ENCODE results near the gene DHX30.

Gene DHX30

DNA sequence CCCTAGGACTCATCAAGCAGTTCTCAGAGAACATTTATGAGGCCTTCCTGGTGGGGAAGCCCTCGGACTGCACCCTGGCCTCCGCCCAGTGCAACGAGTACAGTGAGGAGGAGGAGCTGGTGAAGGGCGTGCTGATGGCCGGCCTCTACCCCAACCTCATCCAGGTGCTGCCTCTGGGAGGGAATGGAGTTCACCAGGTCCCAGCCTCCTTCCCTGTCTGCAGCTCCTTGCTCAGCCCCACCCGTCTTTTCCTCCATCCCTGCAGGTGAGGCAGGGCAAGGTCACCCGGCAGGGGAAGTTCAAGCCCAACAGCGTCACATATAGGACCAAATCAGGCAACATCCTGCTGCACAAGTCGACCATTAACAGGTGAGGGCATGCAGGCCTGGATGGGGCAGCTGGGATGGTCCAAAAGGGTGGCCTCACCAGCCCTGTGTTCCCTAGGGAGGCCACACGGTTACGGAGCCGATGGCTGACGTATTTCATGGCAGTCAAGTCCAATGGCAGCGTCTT lies 46.3 kb downstream of the DHX30 start:
- Histone ChIP-seq H3K9ac (ENCODE audit: low read depth, low read length) (no peak overlapping the region), H3K36me3 (ENCODE audit: control insufficient read depth, insufficient read depth, low read length) (peaks cover 82% of the 10 kb centered on the region)

DNA sequence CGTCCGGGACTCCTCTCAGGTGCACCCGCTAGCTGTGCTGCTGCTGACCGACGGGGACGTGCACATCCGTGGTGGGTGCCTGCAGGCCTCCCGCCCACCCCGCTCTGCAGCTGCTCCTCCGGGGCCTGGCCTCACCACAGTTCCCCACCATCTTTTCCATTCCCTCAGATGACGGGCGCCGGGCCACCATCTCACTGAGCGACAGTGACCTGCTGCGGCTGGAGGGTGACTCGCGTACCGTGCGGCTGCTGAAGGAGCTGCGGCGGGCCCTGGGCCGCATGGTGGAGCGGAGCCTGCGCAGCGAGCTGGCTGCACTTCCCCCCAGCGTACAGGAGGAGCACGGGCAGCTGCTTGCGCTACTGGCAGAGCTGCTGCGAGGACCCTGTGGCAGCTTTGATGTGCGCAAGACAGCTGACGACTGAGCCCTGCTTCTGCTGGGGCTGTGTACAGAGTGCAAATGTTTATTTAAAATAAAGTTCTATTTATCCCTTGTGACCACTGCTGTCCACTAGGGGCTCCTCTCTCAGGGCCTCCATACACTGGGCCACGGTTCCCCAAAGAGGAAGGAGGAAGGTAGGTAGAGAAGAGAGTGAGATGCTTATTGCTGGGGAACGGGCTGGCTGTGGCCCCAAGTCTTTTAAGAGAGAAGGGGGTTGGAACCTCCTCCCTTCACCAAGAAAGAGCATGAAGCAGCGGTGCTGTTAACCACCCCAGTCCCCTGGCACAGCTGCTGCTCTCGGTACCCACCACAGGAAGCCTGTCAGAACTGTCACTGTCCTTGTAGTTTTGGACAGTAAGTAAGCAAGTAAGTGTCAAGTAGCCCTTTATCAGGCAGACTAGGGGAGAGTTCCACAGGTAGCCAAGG lies 47.0 kb downstream of the DHX30 start:
- Histone ChIP-seq H3K4me3 (ENCODE audit: low read depth, low read length) (no peak overlapping the region), H3K9ac (ENCODE audit: low read depth, low read length) (no peak overlapping the region), H3K9me3 (ENCODE audit: control insufficient read depth, insufficient read depth, low read length) (no peaks in the 10 kb centered on the region), H3K4me1 (ENCODE audit: control insufficient read depth, insufficient read depth, low read length) (no peaks in the 10 kb centered on the region), H3K27me3 (ENCODE audit: control insufficient read depth, insufficient read depth, low read length) (no peaks in the 10 kb centered on the region), H3K36me3 (ENCODE audit: control insufficient read depth, insufficient read depth, low read length) (peaks cover 86% of the 10 kb centered on the region)

More for the DNA sequence above, 46.3 kb downstream of the DHX30 start:
- Histone ChIP-seq H3K4me1 (ENCODE audit: control insufficient read depth, insufficient read depth, low read length) (no peaks in the 10 kb centered on the region), H3K4me3 (ENCODE audit: low read depth, low read length) (no peak overlapping the region), H3K27me3 (ENCODE audit: control insufficient read depth, insufficient read depth, low read length) (no peaks in the 10 kb centered on the region), H3K9me3 (ENCODE audit: control insufficient read depth, insufficient read depth, low read length) (no peaks in the 10 kb centered on the region)

DNA sequence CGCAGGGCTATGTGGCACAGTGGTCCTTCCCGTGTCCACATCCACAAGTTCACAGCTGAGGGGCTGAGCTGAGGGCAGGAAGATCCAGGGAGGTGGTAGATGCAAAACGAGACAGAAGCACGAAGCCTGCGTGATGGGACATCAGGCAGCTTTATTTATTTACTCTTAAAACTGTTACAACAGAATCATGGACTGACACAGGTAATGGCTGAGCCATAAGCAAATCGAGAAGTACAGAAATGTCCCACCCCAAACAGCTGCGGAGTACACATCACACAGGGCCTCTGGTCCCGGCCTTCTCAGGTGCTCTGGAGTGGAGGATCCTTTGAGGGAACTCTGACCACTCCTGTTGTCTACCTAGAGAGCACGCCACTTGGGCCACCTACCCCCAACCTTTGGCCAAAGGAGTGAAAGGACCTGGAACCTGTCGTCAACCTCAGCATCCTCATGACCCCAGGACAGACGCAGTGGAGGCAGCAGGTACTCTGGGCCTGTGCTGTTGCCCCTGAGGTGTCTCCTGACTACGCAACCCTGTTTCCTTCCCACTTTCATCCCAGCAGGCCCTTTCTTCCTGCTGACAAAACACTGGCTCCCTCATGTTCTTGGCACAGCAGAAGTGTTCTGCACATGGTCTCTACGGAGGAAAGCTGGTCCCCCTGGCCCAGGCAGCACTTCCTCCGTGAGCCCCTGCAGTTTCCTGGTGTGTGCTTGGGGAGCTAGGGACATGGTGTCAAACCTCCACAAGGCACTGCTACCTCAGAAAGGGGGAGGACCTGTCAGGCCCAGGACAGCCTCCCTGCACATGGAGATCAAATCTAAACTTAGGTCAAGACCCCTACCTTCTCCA lies 47.8 kb downstream of the DHX30 start:
- H3K4me1 ChIP-seq (ENCODE audit: control insufficient read depth, insufficient read depth, low read length), result no peaks in the 10 kb centered on the region
- H3K27me3 ChIP-seq (ENCODE audit: control insufficient read depth, insufficient read depth, low read length), result no peaks in the 10 kb centered on the region
- H3K4me3 ChIP-seq (ENCODE audit: low read depth, low read length), result no peak overlapping the region
- no peaks in the 10 kb centered on the region for H3K9me3 ChIP-seq (ENCODE audit: control insufficient read depth, insufficient read depth, low read length)
- H3K9ac ChIP-seq (ENCODE audit: low read depth, low read length), result no peak overlapping the region
- H3K36me3 ChIP-seq (ENCODE audit: control insufficient read depth, insufficient read depth, low read length), result peaks cover 89% of the 10 kb centered on the region

DNA sequence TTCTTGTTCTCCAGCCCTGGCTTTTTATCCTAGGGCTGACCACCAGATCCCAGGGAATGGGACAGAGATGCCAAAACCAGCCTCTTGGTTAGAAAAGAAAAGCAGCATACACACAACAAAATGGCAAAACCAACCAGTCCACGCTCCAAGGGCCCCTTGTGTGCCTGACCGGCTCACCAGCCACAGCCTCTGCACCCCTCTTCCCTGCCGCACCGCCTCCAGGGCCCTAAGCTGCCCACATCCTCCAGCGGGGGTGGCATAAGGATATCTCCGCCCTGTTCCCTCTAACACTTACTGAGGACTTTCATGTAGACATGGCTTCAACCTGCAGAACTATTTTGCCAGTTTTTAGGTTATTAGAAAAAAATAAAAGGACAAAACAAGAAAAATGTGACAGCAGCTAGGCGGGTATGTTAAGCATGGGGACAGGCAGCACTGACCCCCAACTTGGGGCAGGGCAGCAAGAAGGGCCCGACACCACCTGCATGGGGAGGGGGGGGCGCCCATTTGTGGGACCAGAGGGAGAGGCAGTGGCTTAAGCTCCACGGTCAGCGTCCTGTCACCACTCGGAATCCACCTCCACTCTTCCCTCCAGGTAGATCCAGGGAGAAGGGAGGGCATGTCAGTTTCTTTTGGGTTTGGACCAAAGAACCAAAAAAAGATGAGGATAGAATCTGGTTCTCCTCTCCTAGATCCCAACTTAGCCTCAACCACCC lies 49.1 kb downstream of the DHX30 start:
- Histone ChIP-seq H3K4me1 (ENCODE audit: control insufficient read depth, insufficient read depth, low read length) (no peaks in the 10 kb centered on the region), H3K9ac (ENCODE audit: low read depth, low read length) (no peak overlapping the region), H3K4me3 (ENCODE audit: low read depth, low read length) (no peak overlapping the region), H3K9me3 (ENCODE audit: control insufficient read depth, insufficient read depth, low read length) (no peaks in the 10 kb centered on the region), H3K27me3 (ENCODE audit: control insufficient read depth, insufficient read depth, low read length) (no peaks in the 10 kb centered on the region), H3K36me3 (ENCODE audit: control insufficient read depth, insufficient read depth, low read length) (peaks cover 88% of the 10 kb centered on the region)

DNA sequence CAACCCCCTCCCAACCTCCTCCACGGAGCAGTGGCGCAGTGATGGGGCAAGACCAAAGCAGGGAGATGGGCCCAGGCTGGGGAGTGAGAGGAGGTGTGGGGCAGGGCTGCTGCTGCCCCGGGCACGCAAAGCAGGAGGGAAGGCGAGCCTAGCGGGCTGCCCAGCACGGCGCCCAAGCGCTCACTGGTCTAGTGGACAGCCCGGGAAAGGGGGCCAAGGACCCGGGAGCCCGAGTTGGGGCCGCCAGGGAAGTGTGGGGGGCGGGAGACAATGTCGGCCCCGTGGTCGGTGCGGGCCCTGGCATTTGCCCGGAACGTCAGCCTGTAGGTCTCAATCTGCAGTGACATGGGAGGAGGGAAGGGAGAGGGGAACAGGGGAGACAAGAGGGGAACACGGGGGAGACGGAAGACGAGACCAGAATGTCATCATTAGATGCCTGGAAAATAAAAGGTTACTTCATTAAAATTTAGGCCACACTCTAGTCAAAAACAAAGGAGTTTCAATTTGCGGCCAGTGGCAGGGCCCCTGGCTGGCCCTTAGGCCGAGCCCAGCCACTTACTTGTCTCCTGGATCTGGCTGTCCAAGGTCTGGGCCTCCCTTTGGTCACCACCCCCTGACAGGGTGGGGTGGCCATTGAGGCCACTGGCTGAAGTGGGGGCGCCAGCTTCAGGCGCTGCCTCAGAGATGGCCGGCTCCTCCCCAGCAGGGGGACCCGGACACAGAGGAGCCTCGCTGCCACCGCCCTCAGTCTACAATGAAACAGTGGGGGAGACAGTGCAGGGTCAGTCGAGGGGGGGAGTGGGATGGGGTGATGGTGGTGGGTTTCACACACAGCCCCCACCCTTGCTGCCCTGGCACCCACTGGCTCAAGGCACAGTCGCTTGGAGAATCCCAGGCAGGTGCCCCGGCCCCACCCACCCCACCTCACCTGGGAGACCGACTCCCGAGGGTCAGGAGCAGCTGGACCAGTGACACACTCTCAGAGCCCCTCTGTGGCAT lies 50.0 kb downstream of the DHX30 start:
- Histone ChIP-seq H3K9me3 (ENCODE audit: control insufficient read depth, insufficient read depth, low read length) (no peaks in the 10 kb centered on the region), H3K36me3 (ENCODE audit: control insufficient read depth, insufficient read depth, low read length) (peaks cover 85% of the 10 kb centered on the region), H3K4me3 (ENCODE audit: low read depth, low read length) (no peak overlapping the region)

DNA sequence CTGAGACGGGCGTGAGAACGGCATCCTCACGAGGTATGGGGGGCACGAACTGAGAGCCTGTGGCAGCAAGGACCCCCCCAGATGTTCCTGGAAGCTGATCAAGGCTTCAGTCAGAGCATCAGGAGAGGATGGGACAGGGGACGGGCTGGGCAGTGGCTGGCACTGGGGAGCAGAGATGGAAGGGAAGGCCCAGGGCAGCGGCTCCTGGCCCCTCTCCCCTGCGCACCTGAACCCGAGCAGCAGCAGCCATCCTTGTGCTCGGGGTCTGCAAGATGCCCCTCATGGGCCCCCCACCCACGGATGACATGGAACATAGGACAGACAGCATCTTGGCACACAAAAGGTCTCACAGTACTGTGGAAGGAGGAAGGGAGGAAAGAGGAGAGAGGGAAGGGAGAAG lies 51.3 kb downstream of the DHX30 start:
- peaks cover 71% of the 10 kb centered on the region for H3K36me3 ChIP-seq (ENCODE audit: control insufficient read depth, insufficient read depth, low read length)
- no peaks in the 10 kb centered on the region for H3K9me3 ChIP-seq (ENCODE audit: control insufficient read depth, insufficient read depth, low read length)

More for the DNA sequence above, 50.0 kb downstream of the DHX30 start:
- Histone ChIP-seq H3K9ac (ENCODE audit: low read depth, low read length) (no peak overlapping the region), H3K4me1 (ENCODE audit: control insufficient read depth, insufficient read depth, low read length) (no peaks in the 10 kb centered on the region), H3K27me3 (ENCODE audit: control insufficient read depth, insufficient read depth, low read length) (no peaks in the 10 kb centered on the region)

DNA sequence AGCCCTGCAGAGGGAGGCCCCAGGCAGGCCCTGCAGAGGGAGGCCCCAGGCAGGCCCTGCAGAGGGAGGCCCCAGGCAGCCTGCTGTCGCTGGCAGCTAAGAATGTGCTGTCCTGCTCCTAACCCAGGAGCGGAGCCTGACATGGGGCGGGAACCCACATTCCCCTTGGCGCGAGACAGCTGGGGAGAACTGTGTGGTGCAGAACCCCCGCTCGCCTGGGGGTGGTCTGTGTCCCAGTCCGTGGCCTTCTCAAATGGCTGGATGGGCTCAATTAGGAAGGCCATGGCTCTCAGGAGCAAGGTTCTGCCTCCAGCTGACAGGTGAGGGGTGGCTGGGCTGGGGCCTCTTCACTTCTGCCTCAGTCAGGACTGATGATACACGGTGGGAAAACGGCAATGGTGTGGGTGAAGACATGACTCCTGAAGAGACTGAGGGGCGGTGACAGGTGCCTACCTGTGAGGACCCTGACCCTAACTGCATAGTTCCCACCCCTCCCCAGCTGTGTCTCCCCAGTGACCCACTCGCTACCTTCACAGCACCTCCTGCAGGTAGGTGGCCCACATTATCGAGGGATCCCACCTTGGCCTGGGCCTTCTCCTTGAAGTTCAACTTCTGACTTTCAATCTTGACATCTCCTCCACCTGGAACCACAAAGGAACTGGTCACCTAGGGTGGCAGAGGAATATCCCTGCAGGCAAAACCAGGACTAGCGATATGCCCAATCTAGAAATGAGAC lies 52.0 kb downstream of the DHX30 start:
- H3K36me3 ChIP-seq (ENCODE audit: control insufficient read depth, insufficient read depth, low read length), result peaks cover 65% of the 10 kb centered on the region
- H3K4me3 ChIP-seq (ENCODE audit: low read depth, low read length), result no peak overlapping the region
- H3K27me3 ChIP-seq (ENCODE audit: control insufficient read depth, insufficient read depth, low read length), result no peaks in the 10 kb centered on the region
- no peaks in the 10 kb centered on the region for H3K9me3 ChIP-seq (ENCODE audit: control insufficient read depth, insufficient read depth, low read length)
- no peak overlapping the region for H3K9ac ChIP-seq (ENCODE audit: low read depth, low read length)
- H3K4me1 ChIP-seq (ENCODE audit: control insufficient read depth, insufficient read depth, low read length), result no peaks in the 10 kb centered on the region

More for the DNA sequence above, 51.3 kb downstream of the DHX30 start:
- no peak overlapping the region for H3K9ac ChIP-seq (ENCODE audit: low read depth, low read length)
- H3K27me3 ChIP-seq (ENCODE audit: control insufficient read depth, insufficient read depth, low read length), result no peaks in the 10 kb centered on the region
- no peak overlapping the region for H3K4me3 ChIP-seq (ENCODE audit: low read depth, low read length)
- H3K4me1 ChIP-seq (ENCODE audit: control insufficient read depth, insufficient read depth, low read length), result no peaks in the 10 kb centered on the region

DNA sequence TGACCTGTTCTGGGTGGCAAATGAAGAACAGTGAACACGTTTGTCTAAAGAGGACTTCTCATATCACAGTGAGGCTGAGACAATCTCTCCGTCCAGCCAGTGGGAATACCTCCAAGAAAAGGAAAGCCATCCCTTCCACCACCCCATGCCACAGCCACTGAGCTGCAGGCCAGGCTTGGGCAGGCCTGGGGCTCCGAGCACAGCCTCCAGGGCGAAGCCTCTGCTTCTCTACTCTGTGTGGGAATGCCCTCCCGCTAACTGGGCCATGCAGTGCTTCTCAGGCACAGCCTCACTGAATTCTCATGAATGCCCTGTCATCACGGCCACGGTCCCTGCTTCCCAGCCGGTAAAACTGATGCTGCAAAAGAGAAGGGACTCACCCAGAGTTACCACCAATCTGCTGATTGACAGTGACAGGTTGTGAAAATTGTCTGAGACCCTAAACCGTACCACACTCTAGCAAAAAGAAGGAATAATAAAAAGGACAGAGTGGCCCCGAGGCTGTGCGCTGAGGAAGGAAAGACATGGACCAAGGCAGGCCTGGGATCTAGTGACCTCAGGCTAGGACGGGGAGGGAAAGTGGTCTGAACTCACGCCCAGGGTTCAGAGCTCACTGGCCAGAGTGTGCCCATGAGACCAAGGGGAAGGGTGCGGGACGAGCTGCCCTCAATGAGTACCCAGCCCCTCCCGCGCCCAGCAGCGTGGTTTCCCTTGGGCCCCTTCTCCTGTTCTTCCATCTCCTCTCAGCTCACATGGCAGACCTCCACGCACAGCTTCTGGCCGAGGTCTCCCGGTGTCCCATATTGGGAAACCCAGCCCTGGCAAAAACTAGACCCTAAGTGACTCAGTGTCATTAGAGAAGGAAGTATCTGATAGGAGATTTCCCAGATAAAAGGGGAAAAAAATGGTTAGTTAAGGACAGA lies 52.8 kb downstream of the DHX30 start:
- Histone ChIP-seq H3K4me3 (ENCODE audit: low read depth, low read length) (no peak overlapping the region), H3K4me1 (ENCODE audit: control insufficient read depth, insufficient read depth, low read length) (no peaks in the 10 kb centered on the region), H3K36me3 (ENCODE audit: control insufficient read depth, insufficient read depth, low read length) (peaks cover 58% of the 10 kb centered on the region), H3K9ac (ENCODE audit: low read depth, low read length) (no peak overlapping the region), H3K9me3 (ENCODE audit: control insufficient read depth, insufficient read depth, low read length) (no peaks in the 10 kb centered on the region), H3K27me3 (ENCODE audit: control insufficient read depth, insufficient read depth, low read length) (no peaks in the 10 kb centered on the region)

DNA sequence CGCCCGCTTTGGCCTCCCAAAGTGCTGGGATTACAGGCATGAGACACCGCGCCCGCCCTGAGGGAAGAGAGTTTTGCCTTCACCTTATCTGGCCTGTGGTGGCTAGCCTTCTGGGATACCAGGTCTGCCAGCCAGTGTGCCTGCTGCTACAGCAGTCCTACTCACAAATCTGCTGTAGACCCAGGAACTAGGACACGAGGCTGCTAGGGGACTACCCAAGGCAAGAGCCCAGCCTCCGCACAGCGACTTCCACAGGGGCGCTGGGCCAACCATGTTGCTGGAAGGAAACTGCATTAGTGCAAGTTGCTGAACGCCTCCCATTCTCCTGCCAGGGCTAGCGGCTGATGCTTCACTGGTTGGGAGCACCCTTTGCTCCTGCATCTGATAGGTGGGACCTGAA lies 53.7 kb downstream of the DHX30 start:
- Histone ChIP-seq H3K36me3 (ENCODE audit: control insufficient read depth, insufficient read depth, low read length) (peaks cover 50% of the 10 kb centered on the region), H3K4me1 (ENCODE audit: control insufficient read depth, insufficient read depth, low read length) (no peaks in the 10 kb centered on the region), H3K9me3 (ENCODE audit: control insufficient read depth, insufficient read depth, low read length) (no peaks in the 10 kb centered on the region), H3K27me3 (ENCODE audit: control insufficient read depth, insufficient read depth, low read length) (no peaks in the 10 kb centered on the region), H3K4me3 (ENCODE audit: low read depth, low read length) (no peak overlapping the region), H3K9ac (ENCODE audit: low read depth, low read length) (no peak overlapping the region)
